ENCODE results near the gene SLC8A1. TPM values are rescaled to one million over a fixed set of nuclear protein-coding genes. Genes with fewer than 3 reads are reported as not detected.

Gene SLC8A1
- total and polyA plus RNA-seq, 2 donors from 2014 or later = 12.9 to 33.9 TPM

DNA sequence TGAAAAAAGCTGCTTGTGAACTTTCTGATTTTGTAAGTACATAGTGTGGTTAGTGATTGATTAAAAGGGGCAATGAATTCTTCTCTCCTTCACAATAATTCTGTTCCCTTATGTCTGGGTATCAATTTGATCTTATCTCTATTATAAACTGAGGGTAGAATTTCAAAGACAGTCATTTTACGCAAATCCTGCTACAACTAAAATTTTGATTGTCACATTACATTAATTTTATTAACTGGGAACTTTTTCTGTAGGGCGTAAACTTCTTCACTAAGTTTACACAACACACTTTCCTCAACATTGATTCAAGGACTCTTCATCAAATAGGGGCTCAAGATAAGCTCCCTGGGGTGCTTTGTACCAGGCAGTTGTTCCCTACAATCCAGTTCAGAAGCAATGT lies 5.0 kb upstream of the SLC8A1 start:
- DNase-seq = no peak
- H3K9me3 ChIP-seq (ENCODE audit: control insufficient read depth in 2 of 3, insufficient read depth in 1 of 3, low read length in 3 of 3) = no peaks in the 10 kb centered on the region
- no peak overlapping the region for H3K9ac ChIP-seq (ENCODE audit: low read length in 3 of 3)
- intact Hi-C loops (cut with DNase I) = no loop called here
- FAIRE-seq = no peak
- no peak overlapping the region for H3K27ac ChIP-seq (ENCODE audit: low read depth in 2 of 2, low read length in 2 of 2)
- H3K4me1 ChIP-seq (ENCODE audit: control insufficient read depth in 2 of 3, insufficient read depth in 2 of 3, low read depth in 1 of 3, low read length in 3 of 3) = peaks cover 0 to 2% (median 0%) of the 10 kb centered on the region in 3 donors
- no peak overlapping the region for H3K4me3 ChIP-seq (ENCODE audit: low read length in 3 of 3)
- H3K27me3 ChIP-seq (ENCODE audit: control insufficient read depth, insufficient read depth, low read length) = no peaks in the 10 kb centered on the region
- H3K36me3 ChIP-seq (ENCODE audit: control insufficient read depth in 2 of 3, insufficient read depth in 3 of 3, low read length in 3 of 3) = no peaks in the 10 kb centered on the region
- TF ChIP-seq, protein P1, sequence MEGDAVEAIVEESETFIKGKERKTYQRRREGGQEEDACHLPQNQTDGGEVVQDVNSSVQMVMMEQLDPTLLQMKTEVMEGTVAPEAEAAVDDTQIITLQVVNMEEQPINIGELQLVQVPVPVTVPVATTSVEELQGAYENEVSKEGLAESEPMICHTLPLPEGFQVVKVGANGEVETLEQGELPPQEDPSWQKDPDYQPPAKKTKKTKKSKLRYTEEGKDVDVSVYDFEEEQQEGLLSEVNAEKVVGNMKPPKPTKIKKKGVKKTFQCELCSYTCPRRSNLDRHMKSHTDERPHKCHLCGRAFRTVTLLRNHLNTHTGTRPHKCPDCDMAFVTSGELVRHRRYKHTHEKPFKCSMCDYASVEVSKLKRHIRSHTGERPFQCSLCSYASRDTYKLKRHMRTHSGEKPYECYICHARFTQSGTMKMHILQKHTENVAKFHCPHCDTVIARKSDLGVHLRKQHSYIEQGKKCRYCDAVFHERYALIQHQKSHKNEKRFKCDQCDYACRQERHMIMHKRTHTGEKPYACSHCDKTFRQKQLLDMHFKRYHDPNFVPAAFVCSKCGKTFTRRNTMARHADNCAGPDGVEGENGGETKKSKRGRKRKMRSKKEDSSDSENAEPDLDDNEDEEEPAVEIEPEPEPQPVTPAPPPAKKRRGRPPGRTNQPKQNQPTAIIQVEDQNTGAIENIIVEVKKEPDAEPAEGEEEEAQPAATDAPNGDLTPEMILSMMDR (IDR thresholded peaks at IDR 0.05; ENCODE audit: borderline replicate concordance, extremely low read depth, insufficient read depth) = no peak

GRCh38 chr2:40455661-40456060 lies 3.8 kb upstream of the SLC8A1 start:
- TF ChIP-seq, protein P1 (IDR thresholded peaks at IDR 0.05; ENCODE audit: borderline replicate concordance, extremely low read depth, insufficient read depth) = no peak
- Histone ChIP-seq H3K9ac (ENCODE audit: low read length in 3 of 3) (no peak overlapping the region), H3K27me3 (ENCODE audit: control insufficient read depth, insufficient read depth, low read length) (no peaks in the 10 kb centered on the region), H3K4me1 (ENCODE audit: control insufficient read depth in 2 of 3, insufficient read depth in 2 of 3, low read depth in 1 of 3, low read length in 3 of 3) (peaks cover 0 to 2% (median 0%) of the 10 kb centered on the region in 3 donors), H3K9me3 (ENCODE audit: control insufficient read depth in 2 of 3, insufficient read depth in 1 of 3, low read length in 3 of 3) (no peaks in the 10 kb centered on the region), H3K27ac (ENCODE audit: low read depth in 2 of 2, low read length in 2 of 2) (peak overlapping the region in 1 of 2 donors; percentile 21), H3K4me3 (ENCODE audit: low read length in 3 of 3) (no peak overlapping the region), H3K36me3 (ENCODE audit: control insufficient read depth in 2 of 3, insufficient read depth in 3 of 3, low read length in 3 of 3) (no peaks in the 10 kb centered on the region)
- intact Hi-C loops (cut with DNase I) = no loop called here
- DNase-seq = peak in 1 of 5 donors; percentile 29
- FAIRE-seq = no peak

- H3K9ac ChIP-seq (ENCODE audit: low read length in 3 of 3) = no peak overlapping the region
- intact Hi-C loops (cut with DNase I) = no loop called here
- H3K4me1 ChIP-seq (ENCODE audit: control insufficient read depth in 2 of 3, insufficient read depth in 2 of 3, low read depth in 1 of 3, low read length in 3 of 3) = peaks cover 0 to 2% (median 0%) of the 10 kb centered on the region in 3 donors
- no peak for FAIRE-seq
- no peak overlapping the region for H3K4me3 ChIP-seq (ENCODE audit: low read length in 3 of 3)
- TF ChIP-seq, protein P1 (IDR thresholded peaks at IDR 0.05; ENCODE audit: borderline replicate concordance, extremely low read depth, insufficient read depth) = no peak
- H3K9me3 ChIP-seq (ENCODE audit: control insufficient read depth in 2 of 3, insufficient read depth in 1 of 3, low read length in 3 of 3) = no peaks in the 10 kb centered on the region
- H3K27me3 ChIP-seq (ENCODE audit: control insufficient read depth, insufficient read depth, low read length) = no peaks in the 10 kb centered on the region
- no peak for DNase-seq
- H3K36me3 ChIP-seq (ENCODE audit: control insufficient read depth in 2 of 3, insufficient read depth in 3 of 3, low read length in 3 of 3) = no peaks in the 10 kb centered on the region
- no peak overlapping the region for H3K27ac ChIP-seq (ENCODE audit: low read depth in 2 of 2, low read length in 2 of 2)
Observed at GRCh38 chr2:40454321-40454720, 2.4 kb upstream of the SLC8A1 start.

- no peak overlapping the region for H3K27ac ChIP-seq (ENCODE audit: low read depth in 2 of 2, low read length in 2 of 2)
- H3K9me3 ChIP-seq (ENCODE audit: control insufficient read depth in 2 of 3, insufficient read depth in 1 of 3, low read length in 3 of 3) = no peaks in the 10 kb centered on the region
- H3K36me3 ChIP-seq (ENCODE audit: control insufficient read depth in 2 of 3, insufficient read depth in 3 of 3, low read length in 3 of 3) = no peaks in the 10 kb centered on the region
- TF ChIP-seq, protein P1 (IDR thresholded peaks at IDR 0.05; ENCODE audit: borderline replicate concordance, extremely low read depth, insufficient read depth) = no peak
- no peaks in the 10 kb centered on the region for H3K27me3 ChIP-seq (ENCODE audit: control insufficient read depth, insufficient read depth, low read length)
- H3K4me1 ChIP-seq (ENCODE audit: control insufficient read depth in 2 of 3, insufficient read depth in 2 of 3, low read depth in 1 of 3, low read length in 3 of 3) = peaks cover 0 to 5% (median 0%) of the 10 kb centered on the region in 3 donors
- DNase-seq = no peak
- intact Hi-C loops (cut with DNase I) = no loop called here
- no peak for FAIRE-seq
- peak overlapping the region in 1 of 3 donors; percentile 1 for H3K9ac ChIP-seq (ENCODE audit: low read length in 3 of 3)
- peak overlapping the region; percentile 36 to 49 (median 43) for H3K4me3 ChIP-seq (ENCODE audit: low read length in 3 of 3)
Observed at GRCh38 chr2:40452786-40453185, 896 bp upstream of the SLC8A1 start.

All from kidney (tissue), 14 donors.